Cortex of kidney (tissue), 1 donor: ENCODE results near the gene SPATA13.
A peak's percentile ranks its signal among the peaks of the same experiment; 100 is the strongest.
"Not testable (repeated sequence)": the region's sequence is repeated elsewhere in the genome, so short reads cannot be mapped to it uniquely, and the experiment has no call there.

ENCODE experiments used
- DNase-seq: peaks from one replicate; lab custom pipeline; 2025; lab: John Stamatoyannopoulos, UW

The SPATA13 gene

DNA sequence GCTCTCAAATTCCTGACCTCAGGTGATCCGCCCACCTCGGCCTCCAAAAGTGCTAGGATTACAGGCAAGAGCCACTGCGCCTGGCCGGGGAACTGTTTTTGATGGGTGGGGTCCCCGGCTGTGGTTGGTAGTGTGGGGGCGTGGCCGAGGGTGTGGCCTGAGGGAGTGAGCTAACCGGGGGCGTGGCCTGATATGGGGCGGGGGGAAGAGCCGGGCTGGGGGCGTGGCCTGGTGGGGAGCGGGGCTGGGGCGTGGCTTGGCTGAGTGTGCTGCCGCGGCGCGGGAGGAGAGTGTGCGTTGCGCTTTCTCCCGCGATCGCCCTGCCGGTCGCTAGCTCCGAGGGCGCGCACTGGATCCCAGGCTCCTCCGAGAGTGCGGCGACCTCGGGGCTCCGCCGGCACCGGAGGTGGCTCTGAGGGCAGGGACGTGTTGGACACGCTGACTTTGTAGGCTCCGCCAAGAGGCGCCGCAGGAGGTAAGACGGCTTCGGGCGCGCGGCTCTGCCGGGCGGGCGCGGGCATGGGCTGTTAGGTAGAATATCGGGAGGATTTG lies at the start of gene SPATA13:
SPATA13 (plus strand) TSS at position 263 of the 552 bp plus-strand sequence. CDS start 62,210 bp downstream, outside the sequence.
- peak; percentile 24 for DNase-seq

DNA sequence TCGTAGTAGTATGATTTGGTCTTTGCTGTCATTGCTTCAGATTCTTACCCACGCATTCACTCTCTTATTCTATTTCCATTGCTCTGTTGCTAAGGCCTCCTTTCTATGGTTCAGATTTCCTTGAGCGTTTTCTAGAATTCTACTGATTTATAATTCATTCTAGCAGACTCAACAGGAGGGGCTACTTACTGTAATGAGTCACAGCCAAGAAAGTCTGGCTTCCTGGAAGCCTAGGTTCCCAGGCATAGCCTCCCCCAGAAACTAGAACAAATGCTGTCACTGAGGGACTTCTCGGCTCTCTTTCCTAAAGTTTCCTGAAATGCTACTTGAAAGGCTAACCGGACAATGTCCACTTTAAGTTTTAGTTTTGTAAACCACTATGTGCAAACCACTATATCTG lies 47.7 kb upstream of the SPATA13 start:
- no peak for DNase-seq

DNA sequence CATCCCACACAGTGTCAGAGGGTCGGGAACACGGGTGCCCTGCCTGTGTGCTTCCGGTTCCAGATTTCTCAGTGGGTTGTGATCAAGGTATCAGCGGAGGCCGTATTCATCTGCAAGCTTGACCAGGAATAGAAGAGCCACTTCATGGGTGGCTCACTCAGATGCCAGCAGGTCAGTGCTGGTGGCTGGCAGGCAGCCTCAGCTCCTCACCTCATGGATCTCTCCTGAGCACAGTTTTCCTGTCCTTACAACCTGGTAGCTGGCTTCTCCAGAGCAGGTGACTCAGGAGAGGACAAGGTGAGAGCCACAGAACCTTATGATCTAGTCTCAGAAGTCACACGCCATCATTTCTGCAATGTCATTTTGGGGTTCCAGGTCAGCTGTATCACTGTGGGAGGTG lies 44.8 kb upstream of the SPATA13 start:
- no peak for DNase-seq

DNA sequence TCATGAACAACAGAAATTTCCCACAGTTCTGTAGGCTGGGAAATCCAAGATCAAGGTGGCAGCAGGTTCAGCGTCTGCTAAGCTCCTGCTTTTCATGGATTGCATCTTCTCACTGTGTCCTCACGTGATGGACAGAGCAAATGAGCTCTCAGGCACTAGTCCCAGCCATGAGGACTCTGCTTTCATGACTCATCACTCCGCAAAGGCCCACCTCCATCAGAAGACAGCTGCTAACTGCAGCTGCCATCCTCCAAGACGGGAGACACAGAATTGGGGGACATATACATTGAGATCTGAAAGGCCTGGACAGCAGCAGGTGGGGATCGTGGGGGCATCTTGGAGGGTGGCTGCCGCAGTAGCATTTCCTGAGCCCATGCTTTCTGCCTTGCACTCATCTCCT lies 44.4 kb upstream of the SPATA13 start:
- DNase-seq = no peak

DNA sequence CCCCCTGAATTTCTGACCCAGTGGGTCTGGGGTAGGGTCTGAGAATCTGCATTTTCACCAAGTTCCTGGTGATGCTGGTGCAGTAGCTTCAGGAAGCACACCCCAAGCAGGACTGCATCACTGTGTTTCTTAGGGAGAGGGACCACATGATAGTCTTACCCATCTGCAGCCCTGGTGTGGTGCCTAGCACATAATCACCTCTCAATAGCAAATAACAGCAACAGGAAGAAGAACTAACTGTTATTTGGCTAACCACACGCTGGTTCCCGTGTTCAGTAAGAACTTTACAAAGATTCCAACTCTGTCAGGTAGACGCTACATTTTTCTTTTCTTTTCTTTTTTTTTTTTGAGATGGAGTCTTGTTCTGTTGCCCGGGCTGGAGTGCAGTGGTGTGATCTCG lies 41.9 kb upstream of the SPATA13 start:
- DNase-seq = no peak

DNA sequence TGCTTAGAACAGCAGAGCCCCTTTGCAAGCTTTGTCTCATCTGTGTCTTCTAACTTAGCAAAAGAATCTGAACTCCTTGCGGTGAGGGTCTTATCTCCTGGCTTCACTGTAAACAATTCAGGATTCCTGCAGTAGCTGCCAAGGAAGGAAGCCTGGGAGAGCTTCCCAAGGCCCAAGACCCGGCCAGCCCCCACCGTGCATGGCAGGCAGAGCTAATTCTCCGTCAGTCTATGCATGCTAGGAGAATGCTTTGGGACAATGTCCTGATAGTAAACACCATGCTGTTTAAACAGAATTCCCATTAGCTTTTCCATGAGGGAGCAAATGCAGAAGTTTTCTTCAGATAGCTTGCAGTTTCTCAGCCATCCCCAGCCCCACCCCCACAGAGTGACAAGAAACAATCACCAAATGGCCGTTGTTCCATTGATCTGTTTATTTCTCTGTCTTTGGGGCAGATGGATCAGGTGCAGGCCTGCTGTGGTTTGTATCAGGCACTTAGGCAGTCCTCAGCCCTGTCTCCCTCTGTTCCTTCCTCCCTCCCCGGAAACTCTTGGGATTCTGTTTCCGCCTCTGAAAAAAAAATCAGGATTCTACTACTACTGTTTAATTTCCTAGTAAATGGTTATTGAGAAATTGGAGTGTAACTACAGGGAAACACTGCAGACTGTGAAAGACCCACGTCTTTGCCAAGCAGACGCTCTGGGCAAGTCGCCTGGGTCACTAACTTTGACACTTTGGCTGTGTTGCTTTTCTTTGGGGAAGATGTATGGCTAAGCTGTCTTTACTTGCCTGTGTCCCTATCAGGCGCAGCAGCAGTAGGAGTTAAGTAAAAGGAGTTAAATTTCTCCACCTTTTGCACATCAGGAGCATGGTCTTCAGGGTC lies 40.7 kb upstream of the SPATA13 start:
- no peak for DNase-seq

DNA sequence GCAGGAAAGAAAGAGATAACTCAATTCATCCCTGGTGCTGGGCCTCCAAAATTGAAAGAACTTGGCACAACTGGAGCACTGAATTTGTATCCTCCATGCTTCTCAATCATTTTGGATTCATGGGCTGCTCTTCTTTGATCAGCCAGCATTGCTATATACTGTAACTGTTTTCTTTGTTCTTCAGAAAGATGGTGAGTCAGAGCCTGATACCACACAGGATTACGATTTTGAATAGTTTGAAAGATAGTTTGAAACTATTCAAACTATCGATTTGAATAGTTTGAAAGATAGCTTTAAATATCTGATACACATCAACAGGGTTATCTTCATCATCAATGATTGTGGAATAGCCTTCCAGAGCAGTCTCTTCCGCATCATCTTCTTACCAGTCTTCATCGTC lies 38.5 kb upstream of the SPATA13 start:
- DNase-seq = not testable (repeated sequence)

DNA sequence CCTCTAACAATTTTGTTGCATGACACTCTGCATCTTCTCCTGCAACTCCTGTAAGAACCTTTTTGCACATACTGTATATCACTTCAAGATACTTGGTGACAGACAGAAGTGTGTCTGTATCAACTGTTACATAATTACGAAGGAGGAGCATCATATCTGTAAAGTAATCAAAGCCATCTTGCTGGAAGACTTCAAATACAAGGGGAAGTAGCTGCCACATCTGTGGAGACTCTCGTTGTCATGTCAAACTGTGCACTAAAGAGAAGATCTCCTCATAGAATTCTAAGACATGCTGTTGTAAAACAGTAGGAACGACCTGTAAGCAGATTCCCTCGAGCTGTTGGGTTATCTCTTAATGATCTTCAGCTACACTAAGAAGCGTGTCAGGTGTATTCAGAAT lies 38.0 kb upstream of the SPATA13 start:
- no peak for DNase-seq

DNA sequence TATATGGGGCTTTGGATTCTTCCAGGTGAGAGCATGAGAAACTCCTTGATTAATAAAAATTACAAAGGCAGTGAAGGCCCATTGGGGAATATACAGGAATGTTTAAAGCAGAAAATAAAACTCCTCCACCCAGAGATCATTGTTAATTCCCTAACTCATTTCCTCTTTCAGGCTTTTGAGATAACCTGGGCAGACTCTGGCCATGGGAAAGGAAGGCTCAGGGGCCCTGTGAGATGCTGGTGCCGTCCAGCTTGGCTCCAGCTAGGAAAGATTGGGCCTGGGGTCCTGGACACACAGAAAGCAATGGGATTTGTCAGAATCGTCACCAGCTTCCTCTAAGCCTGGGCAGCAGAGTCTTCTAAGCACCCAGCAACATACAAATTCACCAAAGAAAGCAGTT lies 36.8 kb upstream of the SPATA13 start:
- no peak for DNase-seq

DNA sequence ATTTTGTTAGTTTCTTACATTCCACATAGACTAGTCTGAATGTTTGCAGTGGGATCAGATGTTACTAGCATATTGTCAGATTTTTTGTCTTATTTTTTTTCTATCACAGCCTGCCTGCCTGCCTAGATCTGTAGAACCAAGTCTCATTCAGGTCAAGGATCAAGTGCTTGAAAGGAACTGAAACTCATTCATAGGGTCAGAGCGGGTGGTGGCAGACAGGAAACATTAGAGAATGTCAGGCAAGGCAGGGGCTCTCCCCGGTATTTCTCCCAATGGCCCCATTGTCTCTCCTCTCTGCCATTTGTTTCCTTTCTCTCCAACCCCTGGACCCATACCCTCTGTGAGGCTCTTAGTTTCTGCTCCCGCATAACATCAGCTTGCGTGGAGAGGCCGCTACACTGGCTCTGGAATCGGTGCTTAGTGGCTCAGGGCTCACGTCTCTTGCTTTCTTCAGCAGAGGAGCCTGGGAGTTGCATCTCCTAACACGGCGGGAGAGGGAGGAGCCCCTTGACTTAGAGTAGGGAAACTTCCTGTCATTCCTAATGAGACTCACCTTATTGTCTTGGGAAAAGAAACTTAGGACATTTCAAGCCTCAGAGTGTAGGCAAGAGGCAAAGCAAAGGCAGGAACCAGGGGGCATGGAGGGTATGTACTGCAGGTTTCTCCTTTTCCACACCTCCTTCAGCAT lies 35.6 kb upstream of the SPATA13 start:
- no peak for DNase-seq

DNA sequence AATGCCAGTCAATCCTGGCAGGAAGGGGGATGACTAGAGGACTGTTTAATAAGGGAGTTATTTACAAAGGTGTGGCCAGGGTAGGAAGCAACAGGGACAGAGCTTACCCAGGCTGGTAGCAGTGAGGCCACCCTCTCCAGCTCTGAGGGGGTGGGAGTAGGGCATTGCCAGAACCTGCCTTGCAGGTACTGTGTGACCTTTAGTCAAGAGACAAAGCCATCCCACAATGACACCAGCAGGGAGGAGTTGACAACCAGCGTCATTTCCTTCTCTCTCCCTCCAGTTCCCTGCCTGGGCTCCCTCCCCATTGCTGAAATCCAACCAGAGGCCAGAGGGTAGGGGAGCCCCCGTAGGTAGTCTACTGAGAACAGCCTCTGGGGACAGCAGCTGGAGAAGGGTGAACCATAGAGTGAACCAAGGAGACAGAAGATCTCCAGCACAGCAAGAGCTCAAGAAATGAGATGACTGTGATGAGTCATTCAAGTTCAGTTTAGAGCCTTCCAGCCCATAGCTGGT lies 33.3 kb upstream of the SPATA13 start:
- no peak for DNase-seq

DNA sequence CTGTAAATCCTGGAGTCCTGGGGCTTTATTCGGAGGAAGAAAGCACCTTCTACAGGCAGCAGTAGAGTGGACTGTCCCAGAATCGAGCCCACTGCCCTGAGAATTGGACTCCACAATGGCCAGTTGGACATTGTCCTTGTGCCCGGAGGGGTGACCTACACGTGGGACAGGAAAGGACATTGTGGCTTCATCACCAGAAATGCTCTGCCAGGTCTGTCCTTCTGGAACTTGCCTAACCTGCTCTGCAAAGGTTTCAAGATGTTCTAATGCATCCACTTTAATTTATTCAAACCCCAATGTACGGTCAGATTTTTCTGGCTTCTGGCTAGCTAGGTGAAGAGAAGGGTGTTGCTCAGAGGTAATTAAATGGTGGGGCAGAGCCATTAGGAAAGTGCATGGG lies 32.4 kb upstream of the SPATA13 start:
- DNase-seq = no peak

DNA sequence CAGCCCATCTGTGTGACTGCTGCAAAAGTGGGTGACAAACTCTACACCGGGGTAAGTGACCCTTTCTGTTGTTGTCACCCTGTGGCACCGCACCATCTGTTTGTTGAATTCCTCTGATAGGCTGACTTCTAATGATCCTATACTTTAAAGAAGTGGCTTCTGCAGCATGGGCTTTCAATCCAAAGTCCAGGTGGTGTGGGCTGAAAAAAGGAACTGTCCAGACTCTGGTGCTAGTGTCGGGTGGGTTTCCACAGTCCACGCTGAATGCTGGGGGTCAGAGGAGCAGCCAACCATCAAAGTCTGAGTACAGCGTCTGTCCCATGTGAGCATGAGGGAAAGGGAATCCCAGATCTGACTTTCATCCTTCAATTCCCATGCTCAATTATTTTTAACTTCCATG lies 31.6 kb upstream of the SPATA13 start:
- no peak for DNase-seq

DNA sequence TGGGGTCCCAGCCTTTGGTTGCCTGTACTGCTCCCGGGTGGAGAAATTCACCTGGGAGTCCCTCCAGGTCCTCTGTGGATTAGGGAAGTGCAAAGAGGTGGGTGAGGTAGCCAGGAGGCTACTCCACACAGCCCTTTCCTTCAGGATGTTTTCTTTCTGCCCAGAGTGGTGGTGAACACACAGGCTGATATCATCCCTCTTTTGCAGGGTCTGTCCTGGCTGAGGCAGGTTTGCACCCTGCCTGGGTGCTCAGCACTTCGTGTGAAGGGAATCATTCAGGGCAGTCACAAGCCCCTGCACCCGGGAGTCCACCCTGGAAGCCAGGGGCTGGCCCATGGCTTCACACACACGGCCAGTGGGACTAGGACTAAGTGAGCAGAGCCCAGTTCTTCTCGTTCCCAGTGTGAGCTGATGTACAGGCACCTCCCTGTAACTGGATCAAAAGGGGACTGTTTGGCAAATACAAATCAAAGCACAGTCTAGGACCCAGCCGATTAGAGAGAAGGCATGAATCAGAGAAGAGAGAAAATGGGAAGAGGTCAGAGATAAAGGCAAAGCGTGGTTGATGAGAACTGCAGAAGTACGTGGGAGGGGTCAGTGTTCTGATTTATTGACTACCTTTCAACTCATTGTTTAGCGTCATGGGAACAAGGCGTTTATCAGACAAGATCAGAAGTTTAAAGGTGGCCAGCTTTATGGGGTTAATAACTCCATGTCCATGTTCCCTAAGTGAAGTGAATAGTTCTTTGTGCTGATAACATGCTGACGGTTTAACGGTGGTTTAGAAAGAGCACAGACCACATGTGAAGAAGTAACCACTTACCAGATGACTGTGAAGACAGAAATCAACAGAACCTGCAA lies 30.4 kb upstream of the SPATA13 start:
- no peak for DNase-seq

DNA sequence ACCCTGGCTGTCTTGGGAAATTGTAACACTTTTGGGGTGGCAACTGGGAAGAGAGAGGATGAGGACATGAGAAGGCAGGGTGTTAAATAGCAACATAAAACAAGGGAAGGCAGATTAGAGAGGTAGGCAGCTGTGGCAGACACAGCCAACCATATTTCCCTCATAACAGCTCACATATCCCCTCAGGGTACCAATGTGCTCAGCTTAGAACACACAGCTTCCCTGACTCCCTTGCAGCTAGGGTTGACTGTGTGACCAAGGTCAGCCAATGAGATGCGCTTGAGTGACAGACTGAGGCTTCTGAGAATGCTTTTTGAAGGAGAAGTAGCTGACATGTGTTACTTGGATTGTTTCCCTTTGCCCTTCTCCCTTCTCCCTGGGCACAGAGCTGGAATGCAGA lies 28.8 kb upstream of the SPATA13 start:
- DNase-seq = no peak

DNA sequence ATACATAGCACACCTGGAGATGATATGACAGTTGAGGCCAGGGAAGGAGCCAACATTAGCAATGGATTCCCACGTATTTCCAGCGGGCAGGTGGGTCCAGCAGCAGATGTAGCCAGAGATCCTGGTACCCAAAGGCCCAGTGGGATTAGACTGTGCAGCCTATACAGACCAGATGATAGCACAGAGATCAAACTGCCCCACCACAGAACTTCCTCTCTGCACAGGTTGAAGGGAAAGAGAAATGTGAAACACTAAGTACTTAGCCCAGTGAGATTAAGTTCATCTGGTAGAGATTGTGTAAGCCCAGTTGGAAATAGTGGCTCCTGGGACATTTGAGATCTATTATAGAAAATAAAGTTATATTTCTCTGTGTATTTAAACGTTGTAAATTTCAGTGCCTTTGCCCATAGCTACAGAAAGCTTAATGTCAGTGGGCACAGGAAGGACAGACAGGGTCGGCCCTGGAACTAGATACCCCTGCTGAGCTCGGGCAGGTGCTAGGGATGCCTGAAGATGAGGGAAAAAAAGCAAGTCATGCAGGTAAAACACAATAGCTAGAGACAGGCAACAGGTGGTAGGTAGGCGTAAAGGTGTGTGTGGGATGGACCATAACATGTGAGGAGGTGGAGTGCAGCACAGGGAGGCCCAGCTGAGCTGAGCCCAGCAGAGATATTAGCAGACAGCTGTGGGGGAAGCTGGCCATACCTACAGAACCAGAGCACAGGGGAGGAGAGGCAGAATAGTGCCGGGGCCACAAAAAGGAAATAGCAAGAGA lies 27.3 kb upstream of the SPATA13 start:
- no peak for DNase-seq

DNA sequence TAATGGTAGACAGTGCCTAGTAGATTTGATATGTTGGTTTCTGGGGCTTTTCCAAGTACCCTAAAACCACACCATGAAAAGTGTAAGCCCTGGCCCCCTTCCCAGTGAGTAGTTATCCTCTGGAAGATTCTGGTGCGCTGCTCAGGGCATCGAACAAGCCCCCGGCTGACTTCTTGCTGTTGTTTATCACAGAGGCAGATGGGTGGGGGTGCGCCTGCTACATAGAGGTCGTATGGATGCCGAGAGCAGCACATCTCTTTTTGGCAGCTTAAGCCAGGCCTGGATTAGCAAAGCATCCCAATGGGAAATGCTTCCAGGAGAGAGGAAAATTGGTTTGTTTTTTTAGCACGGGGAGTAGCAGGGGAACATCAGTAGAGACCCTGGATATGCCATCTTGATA lies 26.3 kb upstream of the SPATA13 start:
- DNase-seq = no peak

DNA sequence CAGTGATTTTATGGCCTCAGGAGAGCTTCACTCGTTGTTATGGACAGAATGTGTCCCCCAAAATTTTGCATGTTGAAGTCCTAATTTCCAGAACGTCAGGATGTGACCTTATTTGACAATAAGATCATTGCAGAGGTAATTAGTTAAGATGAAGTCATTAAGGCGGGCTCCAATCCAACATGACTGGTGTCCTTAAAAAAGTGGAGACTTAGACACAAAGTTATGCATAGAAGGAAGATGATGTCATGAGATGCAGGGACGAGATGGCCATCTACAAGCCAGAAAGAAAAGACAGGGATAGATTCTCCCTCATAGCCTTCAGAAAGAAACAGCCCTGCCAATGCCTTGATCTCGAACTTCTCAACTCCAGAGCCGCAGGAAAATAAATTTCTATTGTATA lies 25.8 kb upstream of the SPATA13 start:
- no peak for DNase-seq

DNA sequence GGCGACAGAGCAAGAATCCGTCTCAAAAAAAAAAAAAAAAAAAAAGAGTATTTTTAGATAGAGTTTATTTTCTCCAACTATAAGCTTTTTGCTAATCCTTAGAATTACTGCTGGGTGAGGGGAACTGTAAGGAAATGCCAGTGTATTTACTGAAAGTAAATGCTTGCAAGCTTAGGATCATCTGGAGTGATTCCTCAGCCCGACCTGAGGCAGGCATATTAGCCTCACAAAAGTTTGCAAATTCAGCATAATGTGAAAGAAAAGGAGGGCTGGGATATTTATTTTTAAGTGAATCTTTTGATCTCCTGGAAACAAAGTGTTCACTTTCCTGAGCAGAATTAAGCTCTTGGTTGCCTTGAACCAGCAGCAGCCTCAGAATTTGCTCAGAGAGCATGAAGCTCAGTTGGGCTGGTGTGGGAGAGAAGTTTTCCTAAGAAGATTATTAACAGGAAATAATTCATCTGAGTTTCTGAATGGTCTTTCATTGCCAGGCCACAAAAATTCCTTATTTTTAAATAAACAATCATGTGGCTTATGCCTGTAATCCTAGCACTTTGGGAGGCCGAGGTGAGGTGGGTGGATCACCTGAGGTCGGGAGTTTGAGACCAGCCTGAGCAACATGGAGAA lies 24.7 kb upstream of the SPATA13 start:
- DNase-seq = no peak

DNA sequence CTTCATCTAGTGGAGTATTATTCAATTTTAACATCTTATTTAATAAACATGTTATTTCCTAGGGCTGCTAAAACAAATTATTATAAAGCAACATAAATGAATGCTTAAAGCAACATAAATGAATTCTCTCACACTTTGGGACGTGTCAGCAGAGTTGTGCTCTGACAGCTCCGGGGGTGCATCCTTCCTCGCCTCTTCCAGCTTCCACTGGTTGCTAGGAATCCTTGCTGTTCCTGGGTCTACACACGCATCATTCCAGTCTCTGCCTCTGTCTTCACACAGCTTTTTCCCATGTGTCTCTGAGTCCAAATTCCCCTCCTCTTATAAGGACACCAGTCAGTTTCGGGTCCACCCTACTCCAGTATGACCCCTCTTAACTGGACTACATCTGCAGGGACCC lies 21.6 kb upstream of the SPATA13 start:
- DNase-seq = no peak
